D341Med (cell line): ENCODE measurements around the gene TUBA3E.
"Not testable (repeated sequence)": the region's sequence is repeated elsewhere in the genome, so short reads cannot be mapped to it uniquely, and the experiment has no call there.

Experiments
- DNase-seq: peaks from one replicate; pipeline ENCODE4 v3.0.0; 2012; ENCODE audit warnings: low spot score

TUBA3E gene

DNA sequence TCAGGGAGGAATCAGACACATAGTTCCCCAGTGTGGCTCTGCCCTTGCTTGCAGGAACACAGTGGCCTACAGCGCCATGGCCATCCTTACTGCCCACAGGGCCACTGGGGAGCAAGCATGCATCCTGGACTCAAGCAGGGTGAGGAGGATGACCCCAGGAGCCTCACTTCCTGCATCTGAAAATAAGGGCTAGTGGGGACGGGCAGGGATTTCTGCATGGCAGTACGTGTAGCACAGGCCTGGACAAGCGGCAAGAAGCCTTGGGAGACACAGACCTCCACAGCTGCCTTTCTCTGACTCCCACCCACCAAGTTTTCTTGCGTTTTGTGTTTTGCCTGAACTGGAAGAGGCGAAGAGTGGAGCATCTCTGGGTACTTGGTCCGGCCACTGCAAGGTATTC, 35.8 kb downstream of the TUBA3E start:
- DNase-seq: not testable (repeated sequence)

DNA sequence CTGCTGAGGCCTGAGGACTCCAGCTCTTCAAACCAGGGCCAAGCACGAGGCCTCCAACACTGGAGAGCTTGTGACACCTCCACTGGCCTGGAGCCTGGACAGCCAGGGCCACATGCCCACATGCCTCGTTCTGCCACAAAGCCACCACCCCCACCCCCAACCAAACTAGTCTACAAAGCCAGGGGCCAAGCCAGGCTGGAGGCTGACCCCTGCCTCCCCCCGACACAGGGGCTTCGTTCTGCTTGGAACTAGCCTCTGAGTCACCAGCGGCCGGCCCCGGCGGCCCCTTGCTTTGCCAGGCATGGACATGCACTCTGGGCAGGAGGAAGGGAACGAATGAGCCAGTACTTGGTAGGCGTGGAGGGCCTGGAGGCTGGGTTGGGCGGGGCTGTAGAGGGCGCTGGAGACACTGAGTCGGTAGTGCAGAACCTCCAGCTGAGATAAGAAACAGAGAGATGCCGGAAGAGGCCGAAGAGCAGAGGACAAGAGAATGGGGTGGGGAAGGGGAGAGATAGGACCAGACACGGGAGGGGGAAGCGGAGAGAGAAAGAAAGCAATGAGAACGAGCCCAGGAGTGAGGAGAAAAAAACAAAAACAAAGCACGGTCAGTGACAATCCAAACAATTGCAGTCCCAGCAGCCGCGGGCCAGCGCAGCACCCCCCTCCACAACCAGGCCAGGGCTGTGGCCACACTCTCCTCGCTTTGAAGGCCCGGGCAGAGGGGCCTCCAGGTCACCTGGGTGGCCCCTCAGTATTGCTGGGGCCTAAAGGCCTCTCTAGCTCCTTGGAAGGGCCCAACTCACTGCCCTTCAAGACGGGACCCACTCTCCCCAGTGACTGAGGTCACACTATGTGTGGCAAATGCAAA, 37.2 kb downstream of the TUBA3E start:
- not testable (repeated sequence) for DNase-seq

DNA sequence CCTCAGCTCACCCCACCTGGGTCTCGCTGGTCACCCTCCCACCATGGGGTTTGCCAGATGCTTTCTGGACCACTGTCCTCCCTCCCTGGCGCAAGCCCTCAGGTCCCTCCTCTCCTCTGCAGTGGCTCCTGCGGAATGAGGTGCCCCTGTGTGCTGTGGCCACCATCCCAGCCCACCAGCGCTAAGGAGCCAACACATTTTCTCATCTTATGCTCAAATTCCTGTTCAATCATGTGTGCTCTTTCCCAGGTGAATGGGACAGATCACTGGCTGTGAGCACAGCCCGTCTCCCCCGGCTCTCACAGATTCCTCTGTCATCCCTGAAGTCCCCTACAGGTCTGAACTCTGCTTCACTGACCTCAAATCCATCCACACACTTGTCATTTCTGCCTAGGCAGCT, 38.1 kb downstream of the TUBA3E start:
- no peak for DNase-seq

DNA sequence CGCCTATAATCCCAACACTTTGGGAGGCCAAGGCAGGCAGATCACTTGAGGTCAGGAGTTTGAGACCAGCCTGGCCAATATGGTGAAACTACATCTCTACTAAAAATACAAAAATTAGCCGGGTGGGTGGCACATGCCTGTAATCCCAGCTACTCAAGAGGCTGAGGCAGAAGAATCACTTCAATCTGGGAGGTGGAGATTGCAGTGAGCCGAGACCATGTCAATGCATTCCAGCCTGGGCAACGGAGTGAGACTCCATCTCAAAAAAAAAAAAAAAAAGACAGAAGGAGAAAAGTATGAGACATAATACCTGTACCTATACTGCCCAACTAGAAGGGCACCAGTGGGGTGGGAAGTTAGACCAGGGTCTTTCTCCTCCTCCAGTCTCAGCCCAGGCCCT, 38.9 kb downstream of the TUBA3E start:
- not testable (repeated sequence) for DNase-seq

DNA sequence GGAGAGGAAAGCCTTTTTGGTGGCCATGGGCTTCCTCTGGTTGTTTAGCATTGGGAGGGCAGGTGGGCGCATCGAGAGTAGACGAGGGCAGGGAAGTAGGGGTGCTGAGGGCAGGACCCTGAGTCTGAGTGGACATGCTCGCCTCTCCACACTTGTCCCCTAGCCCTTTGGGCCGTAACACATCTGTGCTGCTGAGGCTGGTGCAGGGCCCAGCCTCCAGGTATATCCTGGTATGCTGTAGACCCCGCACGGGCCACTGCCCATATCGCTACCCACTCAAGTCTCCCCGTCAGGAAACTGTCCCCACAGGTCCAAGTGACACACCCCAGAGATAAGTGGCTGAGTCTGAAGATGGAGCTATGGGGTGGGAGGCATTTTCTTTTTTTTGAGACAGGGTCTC, 39.6 kb downstream of the TUBA3E start:
- no peak for DNase-seq

DNA sequence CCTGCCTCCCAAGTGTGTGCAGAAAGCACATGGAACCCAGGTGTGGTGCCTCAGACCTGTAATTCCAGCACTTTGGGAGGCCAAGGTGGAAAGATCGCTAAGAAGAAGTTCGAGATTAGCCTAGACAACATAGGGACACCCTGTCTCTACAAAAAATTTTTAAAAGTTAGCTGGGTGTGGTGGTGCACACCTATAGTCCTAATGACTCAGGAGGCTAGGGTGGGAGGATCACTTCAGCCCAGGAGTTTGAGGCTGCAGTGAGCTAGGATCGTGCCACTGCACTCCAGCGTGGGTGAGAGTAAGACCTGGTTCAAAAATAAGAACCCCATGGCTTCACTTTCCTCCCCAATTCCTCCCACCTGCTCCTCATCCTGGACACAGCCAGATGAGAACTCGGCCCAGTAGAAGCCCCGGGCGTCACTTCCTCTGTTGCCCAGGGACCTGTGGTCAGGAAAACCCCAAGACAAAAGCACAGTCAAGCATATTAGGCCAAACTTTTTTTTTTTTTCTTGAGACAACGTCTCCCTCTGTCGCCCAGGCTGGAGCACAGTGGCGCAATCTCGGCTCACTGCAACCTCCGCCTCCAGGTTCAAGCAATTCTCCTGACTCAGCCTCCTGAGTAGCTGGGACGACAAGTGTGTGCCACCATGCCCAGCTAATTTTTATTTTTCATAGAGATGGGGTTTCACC, 40.3 kb downstream of the TUBA3E start:
- DNase-seq: not testable (repeated sequence)

DNA sequence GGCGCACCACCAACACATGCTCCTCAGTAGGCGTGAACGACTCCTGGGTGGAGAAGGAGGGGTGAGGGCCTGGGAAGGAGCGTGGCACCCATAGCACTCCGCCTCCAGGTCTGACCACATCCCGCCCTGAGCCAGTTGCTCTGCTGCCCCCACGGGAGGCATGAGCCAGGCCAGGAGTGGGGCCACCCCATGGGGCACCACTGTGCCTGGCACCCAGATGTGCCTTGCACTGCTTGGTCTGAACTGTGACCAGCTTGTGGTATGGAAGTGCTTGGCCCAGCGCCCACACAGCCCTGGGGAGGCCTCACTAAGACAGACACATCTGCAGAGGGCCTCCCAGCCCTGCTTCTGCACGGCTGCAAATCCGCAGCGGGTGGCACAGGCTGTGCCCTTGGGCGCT, 40.9 kb downstream of the TUBA3E start:
- not testable (repeated sequence) for DNase-seq

DNA sequence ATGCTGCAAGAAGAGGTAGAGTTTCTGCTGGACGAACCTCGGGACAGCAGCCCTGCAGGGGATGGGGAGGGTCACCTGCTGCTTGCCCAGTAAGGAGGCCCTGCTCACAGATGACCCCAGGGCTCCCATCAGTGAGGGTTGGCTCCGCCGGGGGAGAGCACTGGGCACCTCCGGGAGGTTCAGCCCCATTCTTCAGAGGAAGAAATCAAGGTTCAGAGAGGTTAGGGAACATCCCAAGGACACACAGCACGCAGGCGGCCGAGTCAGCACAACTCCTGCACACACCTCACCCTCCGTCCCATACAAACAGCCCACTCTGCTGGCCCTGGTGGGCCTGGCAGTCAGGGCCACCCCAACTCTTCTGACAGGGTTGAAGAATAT, 41.6 kb downstream of the TUBA3E start:
- no peak for DNase-seq

DNA sequence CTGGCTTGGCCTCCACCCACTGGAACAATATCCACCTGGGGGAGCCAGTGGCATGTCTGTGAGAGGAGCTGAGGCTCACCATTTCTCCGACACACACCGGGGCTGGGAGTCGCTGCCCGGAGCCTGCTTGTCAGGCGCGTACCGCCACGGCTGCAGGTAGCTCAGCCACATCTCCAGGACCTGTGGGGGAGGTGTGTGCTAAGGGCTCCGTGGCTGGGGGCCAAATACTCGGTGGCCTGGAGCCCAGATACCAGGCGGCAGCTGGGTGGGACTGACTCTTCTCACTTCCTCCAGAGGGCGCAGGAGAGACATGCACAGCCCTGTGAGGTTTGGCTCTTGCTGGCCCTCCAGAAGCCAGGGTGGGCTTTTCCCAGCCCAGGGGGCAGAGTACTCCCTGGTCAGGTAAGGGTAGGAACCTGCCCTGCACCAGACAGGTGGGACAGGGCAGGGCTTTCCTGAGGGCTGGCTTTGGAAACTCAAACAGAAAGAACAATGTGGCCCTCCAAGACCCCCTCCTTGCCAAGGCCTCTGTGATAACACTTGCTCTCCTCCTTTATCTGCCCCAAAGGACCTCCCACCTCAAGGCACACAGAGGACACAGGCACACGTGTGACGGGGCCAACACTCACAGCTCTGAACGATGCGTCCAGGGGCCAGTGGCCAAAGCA, 42.1 kb downstream of the TUBA3E start:
- peak; percentile 61 for DNase-seq

DNA sequence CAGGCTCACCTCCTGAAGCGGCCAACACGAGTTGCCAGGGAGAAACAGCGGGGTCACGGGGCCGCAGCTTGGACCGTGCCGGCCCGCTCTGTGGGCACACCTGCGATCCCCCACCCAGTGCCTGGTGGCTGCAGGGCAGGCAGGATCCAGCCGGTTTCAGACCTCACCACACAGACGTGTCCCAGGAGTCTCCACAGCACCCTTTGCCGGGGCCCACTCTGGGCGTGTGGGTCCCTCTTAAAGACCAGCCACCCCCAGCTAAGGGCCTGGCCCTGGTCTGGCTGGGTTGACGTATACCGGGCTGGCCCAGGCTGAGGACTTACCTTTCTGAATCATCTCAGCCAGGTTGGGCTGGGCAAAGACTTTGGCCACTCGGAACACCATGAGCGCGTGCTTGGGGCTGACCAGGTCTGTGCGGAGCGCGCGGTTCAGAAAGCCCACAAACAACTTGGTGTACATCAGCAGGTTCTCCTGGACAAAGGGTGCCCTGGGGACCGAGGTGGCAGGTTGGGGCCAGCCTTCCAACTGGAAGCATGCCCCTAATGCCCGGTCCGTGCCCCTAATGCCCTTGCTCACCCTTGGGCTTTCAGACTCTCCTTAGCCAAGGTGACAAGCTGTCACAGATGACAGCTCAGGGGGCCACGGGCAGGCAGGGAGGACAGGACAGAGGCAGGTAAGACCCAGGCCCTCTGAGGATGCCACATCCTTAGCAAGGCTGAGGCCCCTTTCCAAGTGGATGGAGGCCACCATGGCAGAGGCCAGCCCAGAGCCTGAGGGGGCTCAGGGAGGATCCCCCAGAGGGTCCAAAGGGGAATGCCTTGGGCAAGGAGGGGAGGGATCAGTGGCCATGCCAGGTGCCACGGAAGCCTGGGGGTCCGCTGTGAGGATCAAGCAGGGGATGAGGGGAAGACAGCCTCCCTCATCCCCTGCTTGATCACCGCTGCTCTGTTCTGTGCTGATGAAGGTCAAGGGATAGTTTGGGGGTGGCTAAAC, 43.2 kb downstream of the TUBA3E start:
- DNase-seq: no peak

DNA sequence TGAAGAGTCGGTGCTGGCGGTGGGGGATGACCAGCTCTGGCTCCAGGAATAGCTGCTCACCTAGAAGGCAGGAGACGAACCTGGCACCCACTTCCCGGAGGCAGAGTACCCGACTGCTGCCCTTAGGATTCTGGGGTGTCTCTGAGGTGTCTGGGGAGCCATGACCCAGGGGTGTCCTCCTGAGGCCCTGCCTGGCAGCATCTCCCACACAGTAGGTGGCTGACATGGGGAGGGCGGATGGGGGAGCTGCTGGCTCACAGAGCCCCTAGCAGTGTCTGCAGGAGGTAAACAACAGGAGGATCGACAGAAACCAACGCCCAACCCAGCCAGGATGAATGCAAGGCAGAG, 43.8 kb downstream of the TUBA3E start:
- DNase-seq: not testable (repeated sequence)

DNA sequence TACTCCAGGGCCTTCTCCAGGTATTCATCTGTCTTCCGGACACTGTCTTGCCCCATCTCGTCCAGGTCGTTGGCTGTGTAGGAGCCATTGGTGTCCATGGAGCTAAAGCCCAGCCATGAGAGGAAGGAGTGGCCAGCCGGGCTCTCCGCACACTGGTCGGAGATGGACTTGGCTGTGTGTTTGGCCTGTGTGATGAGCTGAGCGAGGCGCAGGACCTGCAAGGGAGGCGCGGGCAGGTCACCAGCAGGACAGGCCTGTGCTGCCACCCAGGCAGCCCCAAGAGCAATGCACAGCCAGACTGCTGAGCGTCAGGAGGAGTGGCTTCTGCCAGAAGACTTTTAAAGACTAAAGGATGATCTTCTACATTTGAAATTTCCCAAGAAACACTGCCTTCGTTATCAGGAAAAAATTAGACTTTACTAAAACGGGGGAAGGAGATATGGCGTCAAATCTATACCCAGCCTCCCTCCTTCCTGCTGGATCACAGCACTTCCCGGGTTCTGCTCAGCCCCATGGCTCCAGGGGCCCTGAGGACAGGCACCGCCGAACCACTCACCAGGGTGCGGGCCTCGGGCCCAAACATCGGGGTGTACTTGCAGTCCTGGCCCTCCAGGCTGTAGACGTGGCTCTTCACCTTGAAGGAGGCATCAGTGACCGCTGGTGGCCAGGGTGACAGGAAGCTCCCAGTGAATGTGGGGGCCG, 44.4 kb downstream of the TUBA3E start:
- not testable (repeated sequence) for DNase-seq

DNA sequence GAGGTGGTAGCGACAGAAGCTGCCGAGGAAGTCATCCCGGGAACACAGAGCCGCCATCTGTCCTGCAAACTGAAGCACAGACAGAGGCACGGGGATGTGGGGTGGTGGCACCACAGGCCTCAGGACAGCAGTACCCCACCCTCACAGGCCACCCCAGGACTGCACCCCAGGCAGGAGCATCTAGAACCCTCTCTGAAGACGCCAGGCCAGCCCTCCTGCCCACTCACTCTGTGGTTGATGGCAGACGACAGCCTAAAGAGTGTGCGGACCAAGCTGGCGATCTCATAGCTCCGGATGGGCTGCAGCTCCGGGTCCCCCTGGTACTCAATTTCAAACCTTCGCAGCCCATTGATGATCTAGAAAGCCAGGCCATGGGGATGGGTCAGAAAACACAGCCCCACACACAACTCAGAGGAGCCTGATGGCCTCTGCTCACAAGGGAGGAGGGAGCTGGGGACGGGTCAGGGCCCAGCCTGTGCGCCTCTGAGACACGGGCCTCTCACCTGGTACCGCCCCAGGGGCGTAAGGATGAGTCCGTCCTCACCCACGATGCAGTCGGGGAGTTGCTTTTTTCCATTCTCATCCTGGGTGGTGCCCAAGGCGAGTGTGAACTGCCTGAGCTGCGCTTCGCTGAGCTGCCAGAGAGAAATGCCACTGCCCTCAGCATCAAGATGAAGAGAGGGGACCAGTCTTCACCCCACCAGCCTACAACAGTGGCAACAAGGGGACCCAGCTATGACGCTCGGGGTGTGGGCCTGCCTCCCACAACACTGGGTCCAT, 45.2 kb downstream of the TUBA3E start:
- DNase-seq: no peak

DNA sequence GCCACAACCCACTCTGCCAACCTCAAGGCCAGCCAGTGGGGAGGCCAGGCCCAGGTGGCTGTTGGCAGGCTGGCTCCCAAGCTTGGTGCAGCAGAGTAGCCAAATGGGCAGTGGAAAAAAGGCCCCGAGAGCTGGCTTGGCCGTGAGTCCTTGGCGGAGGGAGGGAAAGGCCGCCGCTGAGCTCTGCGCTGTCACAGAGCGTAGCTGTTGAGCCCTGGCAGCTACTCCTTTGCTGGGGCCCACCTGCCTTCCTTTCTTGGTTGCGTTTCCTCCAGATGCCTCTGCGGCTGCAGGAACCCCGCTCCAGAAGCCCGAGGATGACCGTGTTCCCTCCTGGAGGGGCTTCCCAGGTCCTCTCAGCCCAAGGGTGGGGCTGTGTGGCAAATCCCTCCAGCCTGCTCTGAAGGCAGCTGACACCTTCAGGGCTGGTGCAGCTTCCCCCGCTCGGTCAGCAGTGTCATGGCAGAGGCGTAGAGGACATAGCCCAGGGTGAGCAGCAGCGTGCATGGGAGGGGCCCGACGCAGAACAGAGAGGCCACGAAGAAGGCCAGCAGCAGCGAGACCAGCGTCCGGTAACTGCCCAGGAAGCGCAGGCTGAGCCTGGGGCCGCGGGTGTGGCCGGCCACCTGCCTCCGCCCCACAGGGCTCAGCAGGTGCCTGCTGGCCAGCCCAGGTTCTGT, 46.0 kb downstream of the TUBA3E start:
- DNase-seq: not testable (repeated sequence)

DNA sequence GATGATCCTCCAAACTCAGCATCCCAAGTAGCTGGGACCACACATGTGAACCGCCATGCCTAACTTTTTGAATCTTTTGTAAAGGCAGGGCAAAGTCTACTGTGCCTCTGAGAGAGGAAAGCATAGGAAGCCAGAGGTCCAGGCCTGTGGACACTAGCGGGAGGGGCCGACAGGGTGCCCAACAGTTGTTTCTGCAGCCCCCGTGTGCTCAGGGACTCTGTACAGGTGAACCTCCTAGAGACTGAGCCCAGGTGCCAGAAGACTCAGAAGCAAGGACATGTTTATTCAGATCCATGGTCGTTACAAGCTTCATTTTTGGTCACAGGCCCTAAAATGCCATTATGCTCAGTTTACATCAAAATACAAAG, 47.1 kb downstream of the TUBA3E start:
- DNase-seq: not testable (repeated sequence)

DNA sequence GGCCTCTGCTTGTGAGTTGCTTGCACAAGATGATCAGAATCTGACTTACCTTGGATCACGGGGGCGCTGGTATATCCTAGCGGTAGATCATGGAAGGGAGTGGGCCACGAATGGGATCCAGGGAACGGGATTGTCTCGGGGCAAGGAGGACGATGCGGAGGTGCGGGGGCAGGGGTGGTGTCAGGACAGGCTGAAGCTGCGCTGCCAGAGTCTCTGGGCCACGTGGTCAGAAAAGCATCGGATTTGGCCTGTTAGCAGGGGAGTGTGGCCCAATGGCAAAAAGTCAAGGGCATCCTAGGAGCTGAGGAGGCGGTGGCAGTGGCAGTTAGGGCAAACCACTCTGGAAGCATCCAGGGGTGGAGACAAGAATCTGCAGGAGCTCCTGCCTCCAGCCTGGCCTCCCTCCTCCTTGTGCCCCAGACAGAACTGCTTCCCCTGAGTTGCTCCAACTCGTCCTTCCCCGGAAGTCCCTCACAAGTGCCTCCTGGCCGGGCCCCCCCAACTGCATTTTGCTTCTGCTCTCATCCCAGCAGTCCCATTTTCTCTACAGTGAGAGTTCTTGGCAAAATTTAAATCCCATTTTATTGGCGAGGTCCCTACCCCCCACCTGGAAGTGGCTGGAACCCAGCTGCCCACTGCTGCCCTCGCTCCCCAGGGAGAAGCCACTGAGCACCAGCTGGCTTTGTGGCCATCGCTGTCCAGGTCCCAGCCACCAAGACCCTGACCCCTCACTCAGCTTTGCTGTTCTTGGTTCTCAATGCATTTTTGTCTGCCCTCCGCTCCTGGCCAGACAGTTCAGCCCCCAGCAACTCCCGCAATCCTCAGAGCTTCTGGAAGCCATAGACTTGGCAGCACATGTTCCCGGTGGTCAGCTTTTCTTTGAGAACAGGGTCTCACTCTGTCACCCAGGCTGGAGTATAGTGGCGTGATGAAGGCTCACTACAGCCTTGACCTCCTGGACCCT, 47.8 kb downstream of the TUBA3E start:
- DNase-seq: no peak

DNA sequence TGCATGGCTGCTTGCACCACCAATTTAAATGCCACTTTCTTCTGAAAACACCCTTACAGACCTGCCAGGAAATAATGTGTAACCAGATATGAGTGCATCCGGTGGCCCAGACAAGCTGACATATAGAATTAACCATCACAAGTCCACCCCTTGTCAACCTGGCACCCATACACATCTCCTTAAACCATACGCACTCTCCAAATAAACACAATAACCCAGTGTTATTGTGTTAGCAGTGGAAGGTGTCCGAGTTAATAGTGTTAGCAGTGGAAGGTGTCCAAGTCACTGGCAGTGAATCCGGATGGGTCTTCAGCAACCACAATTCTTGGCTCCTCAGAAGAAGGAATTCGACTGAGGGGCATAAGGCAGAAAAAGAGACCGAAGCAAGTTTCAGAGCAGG, 49.7 kb downstream of the TUBA3E start:
- not testable (repeated sequence) for DNase-seq

DNA sequence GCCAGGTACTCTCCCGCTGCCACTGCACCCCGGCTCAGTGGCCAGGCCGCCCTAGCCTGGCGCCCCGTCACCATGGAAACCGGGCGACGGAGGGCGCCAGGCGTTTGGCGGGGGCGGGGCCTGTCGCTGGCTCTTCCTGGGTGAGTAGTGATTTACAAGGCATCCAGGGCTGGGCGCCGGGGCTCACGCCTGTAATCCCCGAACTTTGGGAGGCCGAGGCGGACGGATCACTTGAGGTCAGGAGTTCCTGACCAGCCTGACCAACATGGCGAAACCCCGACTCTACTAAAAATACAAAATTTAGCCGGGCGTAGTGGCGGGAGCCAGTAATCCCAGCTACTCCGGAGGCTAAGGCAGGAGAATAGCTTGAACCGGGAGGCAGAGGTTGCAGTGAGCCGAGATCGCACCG, 53.2 kb downstream of the TUBA3E start, which contains the start of gene CCDC74B:
Gene CCDC74B, minus strand, starts transcription at position 107 of the 409 bp plus-strand sequence. CDS start 116 bp downstream, outside the sequence.
- DNase-seq: not testable (repeated sequence)
